Adrenal gland (tissue), 12 donors: ENCODE results near the gene DEPDC4. TPM values are rescaled to one million over a fixed set of nuclear protein-coding genes. Genes with fewer than 3 reads are reported as not detected.

Experiments
- DNase-seq, 7 donors: peaks; one replicate each; pipeline ENCODE4 v3.0.0-alpha.2; 2019 to 2020
- H3K27ac ChIP-seq, 5 donors: fragments of 200-600 bp; sonication (generic) in 4 of 5; 1 replicate in 3 of 5; 2 replicates in 2 of 5; pipeline versions ENCODE4 v1.5.1 to v1.8.0; 2016 to 2020; ENCODE audit warnings: mild to moderate bottlenecking in 1 of 5
- H3K27me3 ChIP-seq: fragments of 200-600 bp; 2 replicates; pipeline ENCODE4 v1.8.0; 2021
- H3K36me3 ChIP-seq, 2 donors: fragments of 200-600 bp; replicated peaks in 1 of 2; 1 replicate in 1 of 2; 2 replicates in 1 of 2; pipeline versions ENCODE4 v1.5.1 to v1.8.0; 2018 to 2022
- H3K4me1 ChIP-seq, 2 donors: fragments of 200-600 bp; replicated peaks in 1 of 2; 1 replicate in 1 of 2; 2 replicates in 1 of 2; pipeline versions ENCODE4 v1.5.1 to v1.8.0; 2018 to 2021
- H3K4me3 ChIP-seq, 4 donors: fragments of 200-600 bp; sonication (generic) in 3 of 4; one replicate each; pipeline ENCODE4 v1.5.1; 2016 to 2018
- H3K9me3 ChIP-seq, 3 donors: fragments of 200-600 bp; sonication (generic) in 1 of 3; replicated peaks in 1 of 3; 1 replicate in 2 of 3; 2 replicates in 1 of 3; pipeline versions ENCODE4 v1.5.1 to v1.8.0; 2016 to 2021
- CTCF ChIP-seq, 6 experiments: fragments of 450-650 bp in 4 of 6; fragments of 200-600 bp in 2 of 6; sonication (generic) in 1 of 6; IDR thresholded peaks; 1 replicate in 5 of 6; 2 replicates in 1 of 6; pipeline versions ENCODE4 v1.5.1 to v1.8.0; 2016 to 2021; ENCODE audit warnings: antibody characterized with exemption in 6 of 6, mild to moderate bottlenecking in 2 of 6, moderate library complexity in 1 of 6
- POLR2A ChIP-seq, 2 donors: fragments of 450-650 bp; IDR thresholded peaks; one replicate each; pipeline ENCODE4 v1.6.1; 2017; ENCODE audit warnings: antibody characterized with exemption in 2 of 2, mild to moderate bottlenecking in 2 of 2, moderate library complexity in 1 of 2
- WGBS, 4 donors: extraction: QIAGEN DNeasy Blood & Tissue Kit in 2 of 4; methylation state at CpG; one replicate each; pipeline versions ENCODE4 v1.1.5 to v1.1.7; 2013 to 2017; 5-methylcytosine and 5-hydroxymethylcytosine counted together
- intact Hi-C, 2 donors: fragments of 100-400 bp; cut with DNase I; formaldehyde crosslinking; loops; one replicate each; pipeline versions ENCODE4 v1.14.1 to v1.15.0; 2022 to 2023
- polyA plus RNA-seq, 3 donors: library from polyadenylated mRNA; stranded (reverse); fragments of 200-250 nt in 2 of 3; fragments of 350-450 nt in 1 of 3; fragmentation: Illumina TruSeq in 1 of 3; extraction: RNeasy Lipid Tissue Mini Kit (QIAGEN cat#74804) in 1 of 3; gene quantifications; one replicate each; pipeline ENCODE4 v1.2.3, GENCODE V29; 2013 to 2014
- total RNA-seq, 9 donors: library from RNA; depleted of rRNA in 4 of 9; stranded (reverse); fragments of >200 nt in 4 of 9; fragments of 120-200 nt in 1 of 9; fragmentation: NEBNext Ultra II Directional in 1 of 9; extraction: Animal tissue kit (Norgen Biotek cat#: 25700) in 1 of 9; gene quantifications; one replicate each; pipeline versions ENCODE4 v1.1.0 to v1.2.4, GENCODE V29; 2013 to 2023
- donor health status: healthy with polysubstance abuse.
- donor health status: Bipolar disorder and iron deficiency.
- donor health status: DM: yes; HTN: yes; CAD: no.
- donor health status: DM: no; HTN: no; CAD: no.
- donor health status: DM: no; HTN: no; CAD: no.
- donor health status: DM: yes; HTN: yes; CAD: no.

DEPDC4 gene
- total and polyA plus RNA-seq, 12 donors, result 0.17 to 3.5 (median 1.5) TPM; not detected in 1

- TF ChIP-seq POLR2A (IDR thresholded peaks at IDR 0.05), result no peak
- no peak for TF ChIP-seq CTCF (IDR thresholded peaks at IDR 0.05)
- no peaks in the 10 kb centered on the region for H3K4me1 ChIP-seq
- H3K27me3 ChIP-seq, result no peaks in the 10 kb centered on the region
- no peak overlapping the region for H3K27ac ChIP-seq
- intact Hi-C loops, result no loop called here
- DNase-seq, result no peak
- H3K4me3 ChIP-seq, result no peak overlapping the region
- 89 to 95% (median 93%) methylated on average over 4 of the region's 4 CpGs for WGBS, 4 donors
- H3K36me3 ChIP-seq, result no peaks in the 10 kb centered on the region
- H3K9me3 ChIP-seq, result no peaks in the 10 kb centered on the region
Measured at GRCh38 chr12:100247765-100248164, 19.1 kb downstream of the DEPDC4 start.

DNA sequence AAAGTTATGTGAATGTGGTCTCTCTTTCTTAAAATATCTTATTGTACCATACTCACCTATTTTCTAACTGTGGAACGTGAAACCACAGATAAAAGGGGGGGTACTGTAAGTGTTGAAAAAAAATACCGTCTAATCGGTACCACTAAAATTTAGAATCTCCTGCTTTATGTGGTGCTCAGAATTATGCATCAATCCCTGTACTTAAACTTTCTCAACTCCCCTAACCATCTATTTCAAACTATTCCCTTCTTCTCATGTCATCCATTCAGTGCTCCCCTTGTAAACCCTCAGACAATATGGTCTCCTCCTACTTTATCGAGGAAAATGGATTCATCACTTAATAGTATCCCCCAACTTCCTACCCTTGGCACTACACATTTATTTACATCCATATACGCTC lies 23.7 kb downstream of the DEPDC4 start:
- no peak for TF ChIP-seq CTCF (IDR thresholded peaks at IDR 0.05)
- TF ChIP-seq POLR2A (IDR thresholded peaks at IDR 0.05), result no peak
- no peak for DNase-seq
- no peaks in the 10 kb centered on the region for H3K9me3 ChIP-seq
- no peak overlapping the region for H3K4me3 ChIP-seq
- no peaks in the 10 kb centered on the region for H3K4me1 ChIP-seq
- intact Hi-C loops, result no loop called here
- no peaks in the 10 kb centered on the region for H3K36me3 ChIP-seq
- H3K27me3 ChIP-seq, result no peaks in the 10 kb centered on the region
- H3K27ac ChIP-seq, result no peak overlapping the region
- WGBS, 4 donors, result 86 to 95% (median 91%) methylated on average over 5 of the region's 5 CpGs

GRCh38 chr12:100239589-100239988 lies 27.3 kb downstream of the DEPDC4 start:
- no peaks in the 10 kb centered on the region for H3K27me3 ChIP-seq
- intact Hi-C loops, result loop anchor here in 1 of 2 donors (10.0 kb wide), 3 partner anchors 95 to 505 kb away; no protein-coding TSS in a partner anchor
- no peak for TF ChIP-seq POLR2A (IDR thresholded peaks at IDR 0.05)
- TF ChIP-seq CTCF (IDR thresholded peaks at IDR 0.05), result no peak
- DNase-seq, result no peak
- no peaks in the 10 kb centered on the region for H3K9me3 ChIP-seq
- H3K36me3 ChIP-seq, result no peaks in the 10 kb centered on the region
- no peak overlapping the region for H3K4me3 ChIP-seq
- H3K27ac ChIP-seq, result no peak overlapping the region
- H3K4me1 ChIP-seq, result no peaks in the 10 kb centered on the region
- 89 to 100% (median 91%) methylated on average over 1 of the region's 1 CpG for WGBS, 4 donors

DNA sequence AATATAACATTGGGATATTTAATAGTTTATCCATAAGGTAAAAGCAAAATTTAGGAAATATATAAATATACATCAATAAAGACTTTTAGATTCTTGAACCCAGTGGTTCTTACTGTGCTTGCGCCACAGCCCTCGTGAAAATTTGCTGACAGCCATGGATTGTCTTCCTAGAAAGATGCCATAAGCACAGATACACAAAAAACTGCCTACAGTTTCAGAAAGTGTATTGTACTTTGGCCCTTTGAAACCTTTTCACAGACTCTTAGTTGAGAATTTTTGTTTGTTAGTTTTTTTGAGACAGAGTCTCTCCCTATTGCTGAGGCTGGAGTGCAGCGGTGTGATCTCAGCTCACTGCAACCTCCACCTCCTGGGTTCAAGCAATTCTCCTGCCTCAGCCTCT lies 28.1 kb downstream of the DEPDC4 start:
- H3K27me3 ChIP-seq, result no peaks in the 10 kb centered on the region
- H3K4me3 ChIP-seq, result no peak overlapping the region
- intact Hi-C loops, result loop anchor here in 1 of 2 donors (10.0 kb wide), 3 partner anchors 96 to 506 kb away; no protein-coding TSS in a partner anchor
- no peaks in the 10 kb centered on the region for H3K9me3 ChIP-seq
- H3K36me3 ChIP-seq, result no peaks in the 10 kb centered on the region
- no peak for DNase-seq
- 92 to 97% (median 97%) methylated on average over 3 of the region's 3 CpGs for WGBS, 4 donors
- no peak overlapping the region for H3K27ac ChIP-seq
- H3K4me1 ChIP-seq, result peaks cover 0 to 5% of the 10 kb centered on the region in 2 donors
- TF ChIP-seq CTCF (IDR thresholded peaks at IDR 0.05), result no peak
- TF ChIP-seq POLR2A (IDR thresholded peaks at IDR 0.05), result no peak
